ENCODE measurements around the gene CAB39L.
A peak's percentile ranks its signal among the peaks of the same experiment; 100 is the strongest.

CAB39L gene

GRCh38 chr13:49443704-49444523 is at the start of gene CAB39L, which contains the start of gene SETDB2:
CAB39L (minus strand) TSS chr13:49444064; CDS start chr13:49382910, 61,154 bp downstream.
SETDB2 (plus strand) TSS chr13:49444274; CDS start chr13:49451894, 7,620 bp downstream.
- peak; percentile 100 for DNase-seq (ENCODE audit: low read depth)

GRCh38 chr13:49488563-49488962 is 44.7 kb upstream of the CAB39L start:
- no peak for DNase-seq (ENCODE audit: low read depth)

- no peak for DNase-seq (ENCODE audit: low read depth)
Measured at GRCh38 chr13:49481788-49482187, 37.9 kb upstream of the CAB39L start.

GRCh38 chr13:49476529-49476928 is 32.7 kb upstream of the CAB39L start:
- no peak for DNase-seq (ENCODE audit: low read depth)

- DNase-seq (ENCODE audit: low read depth) = peak; percentile 38
Measured at GRCh38 chr13:49472186-49472585, 28.3 kb upstream of the CAB39L start.

- no peak for DNase-seq (ENCODE audit: low read depth)
Measured at GRCh38 chr13:49466292-49466838, 22.5 kb upstream of the CAB39L start.

GRCh38 chr13:49464621-49465325 is 20.9 kb upstream of the CAB39L start:
- peak; percentile 76 for DNase-seq (ENCODE audit: low read depth)

- DNase-seq (ENCODE audit: low read depth) = no peak
Measured at GRCh38 chr13:49464085-49464484, 20.2 kb upstream of the CAB39L start.

- no peak for DNase-seq (ENCODE audit: low read depth)
Measured at GRCh38 chr13:49459580-49459979, 15.7 kb upstream of the CAB39L start.

- DNase-seq (ENCODE audit: low read depth) = peak; percentile 71
Measured at GRCh38 chr13:49457221-49457620, 13.4 kb upstream of the CAB39L start.

- peak; percentile 83 for DNase-seq (ENCODE audit: low read depth)
Measured at GRCh38 chr13:49456156-49456555, 12.3 kb upstream of the CAB39L start.

- no peak for DNase-seq (ENCODE audit: low read depth)
Measured at GRCh38 chr13:49455007-49455398, 11.1 kb upstream of the CAB39L start.

- DNase-seq (ENCODE audit: low read depth) = peak; percentile 89
Measured at GRCh38 chr13:49454388-49455006, 10.6 kb upstream of the CAB39L start.

GRCh38 chr13:49453465-49453864 is 9.6 kb upstream of the CAB39L start:
- DNase-seq (ENCODE audit: low read depth) = no peak

GRCh38 chr13:49452725-49453457 is 9.0 kb upstream of the CAB39L start:
- DNase-seq (ENCODE audit: low read depth) = no peak

GRCh38 chr13:49450105-49450819 is 6.4 kb upstream of the CAB39L start:
- no peak for DNase-seq (ENCODE audit: low read depth)

GRCh38 chr13:49448753-49449152 is 4.9 kb upstream of the CAB39L start:
- no peak for DNase-seq (ENCODE audit: low read depth)

- DNase-seq (ENCODE audit: low read depth) = no peak
Measured at GRCh38 chr13:49446473-49446872, 2.6 kb upstream of the CAB39L start.

- DNase-seq (ENCODE audit: low read depth) = peak; percentile 52
Measured at GRCh38 chr13:49444524-49445395, 896 bp upstream of the CAB39L start.

- peak; percentile 42 for DNase-seq (ENCODE audit: low read depth)
Measured at GRCh38 chr13:49443357-49443703, 534 bp downstream of the CAB39L start.

All from iris pigment epithelial cell (primary cell).